Measurements from ENCODE around the gene CREM.

Gene CREM

DNA sequence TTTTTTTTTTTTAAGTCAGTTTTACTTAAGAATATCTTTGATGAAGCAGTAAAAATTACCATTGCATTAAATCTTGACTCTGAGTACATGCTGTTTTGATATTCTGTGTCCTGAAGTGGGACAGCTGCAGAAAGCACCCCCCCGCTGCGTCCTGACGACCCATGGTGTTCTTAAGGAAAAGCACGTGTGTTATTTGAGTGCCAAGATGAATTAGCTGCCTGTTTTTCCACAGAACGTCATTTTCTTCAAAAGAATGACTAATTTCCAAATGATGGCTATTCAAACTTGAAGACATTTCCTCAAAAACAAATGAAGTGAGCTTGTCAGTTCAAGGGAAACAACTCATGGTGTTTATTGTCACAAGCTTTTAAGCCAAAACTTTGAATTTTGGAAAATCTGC lies 45.9 kb downstream of the CREM start:
- TF ChIP-seq, protein P1, sequence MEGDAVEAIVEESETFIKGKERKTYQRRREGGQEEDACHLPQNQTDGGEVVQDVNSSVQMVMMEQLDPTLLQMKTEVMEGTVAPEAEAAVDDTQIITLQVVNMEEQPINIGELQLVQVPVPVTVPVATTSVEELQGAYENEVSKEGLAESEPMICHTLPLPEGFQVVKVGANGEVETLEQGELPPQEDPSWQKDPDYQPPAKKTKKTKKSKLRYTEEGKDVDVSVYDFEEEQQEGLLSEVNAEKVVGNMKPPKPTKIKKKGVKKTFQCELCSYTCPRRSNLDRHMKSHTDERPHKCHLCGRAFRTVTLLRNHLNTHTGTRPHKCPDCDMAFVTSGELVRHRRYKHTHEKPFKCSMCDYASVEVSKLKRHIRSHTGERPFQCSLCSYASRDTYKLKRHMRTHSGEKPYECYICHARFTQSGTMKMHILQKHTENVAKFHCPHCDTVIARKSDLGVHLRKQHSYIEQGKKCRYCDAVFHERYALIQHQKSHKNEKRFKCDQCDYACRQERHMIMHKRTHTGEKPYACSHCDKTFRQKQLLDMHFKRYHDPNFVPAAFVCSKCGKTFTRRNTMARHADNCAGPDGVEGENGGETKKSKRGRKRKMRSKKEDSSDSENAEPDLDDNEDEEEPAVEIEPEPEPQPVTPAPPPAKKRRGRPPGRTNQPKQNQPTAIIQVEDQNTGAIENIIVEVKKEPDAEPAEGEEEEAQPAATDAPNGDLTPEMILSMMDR (IDR thresholded peaks at IDR 0.05; ENCODE audit: insufficient read depth, low read length, poor library complexity, severe bottlenecking) = no peak
- no peak for TF ChIP-seq EZH2phosphoT487 (conservative IDR thresholded peaks at IDR 0.05; ENCODE audit: low read length)
- Histone ChIP-seq H3K4me2 (ENCODE audit: low read depth, low read length, poor library complexity, severe bottlenecking) (no peak overlapping the region), H3K4me3 (ENCODE audit: insufficient read depth, low read length, poor library complexity, severe bottlenecking) (no peak overlapping the region), H3K9me2 (replicated peaks; ENCODE audit: insufficient read depth, low read length) (no peaks in the 10 kb centered on the region), H3F3A (ENCODE audit: insufficient read depth) (no peaks in the 10 kb centered on the region), H4K20me1 (ENCODE audit: low read depth, low read length) (no peaks in the 10 kb centered on the region), H2AFZ (ENCODE audit: low read depth, low read length, severe bottlenecking) (no peak overlapping the region), H3K79me2 (ENCODE audit: insufficient read depth, low read length) (no peaks in the 10 kb centered on the region), H3K9me3 (ENCODE audit: insufficient read depth, low read length) (no peaks in the 10 kb centered on the region), H3K27me3 (ENCODE audit: low read length) (no peaks in the 10 kb centered on the region), H3K9ac (ENCODE audit: low read length) (no peak overlapping the region), H3K27ac (ENCODE audit: low read depth, low read length) (no peak overlapping the region), H3K36me3 (ENCODE audit: low read length) (no peaks in the 10 kb centered on the region)

DNA sequence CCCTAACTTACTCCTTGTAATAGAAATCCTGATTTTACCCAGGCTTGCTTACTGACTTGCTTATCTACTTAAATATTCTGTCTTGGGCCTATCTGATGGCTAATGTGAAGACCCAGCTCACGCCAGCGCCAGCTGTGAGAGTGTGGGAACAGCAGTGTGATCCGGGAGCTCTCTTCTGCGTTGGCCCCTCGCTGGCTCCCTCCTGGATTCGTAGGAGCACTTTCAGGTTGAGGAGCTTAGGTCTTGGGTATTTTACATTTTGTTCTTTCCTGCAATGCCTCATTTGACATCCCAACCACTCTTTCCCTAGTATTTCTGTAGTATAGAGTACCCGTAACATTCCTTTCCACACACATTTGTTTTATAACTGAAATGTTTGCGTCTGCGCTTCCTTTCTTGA lies 51.7 kb downstream of the CREM start:
- H3F3A ChIP-seq (ENCODE audit: insufficient read depth) = no peaks in the 10 kb centered on the region
- H3K9ac ChIP-seq (ENCODE audit: low read length) = no peak overlapping the region
- no peaks in the 10 kb centered on the region for H3K27me3 ChIP-seq (ENCODE audit: low read length)
- H3K4me2 ChIP-seq (ENCODE audit: low read depth, low read length, poor library complexity, severe bottlenecking) = no peak overlapping the region
- H3K4me3 ChIP-seq (ENCODE audit: insufficient read depth, low read length, poor library complexity, severe bottlenecking) = no peak overlapping the region
- no peak overlapping the region for H2AFZ ChIP-seq (ENCODE audit: low read depth, low read length, severe bottlenecking)
- no peaks in the 10 kb centered on the region for H3K9me3 ChIP-seq (ENCODE audit: insufficient read depth, low read length)
- H3K36me3 ChIP-seq (ENCODE audit: low read length) = peaks cover 5% of the 10 kb centered on the region; the same call in 1 of the 2 replicates
- no peaks in the 10 kb centered on the region for H3K79me2 ChIP-seq (ENCODE audit: insufficient read depth, low read length)
- no peaks in the 10 kb centered on the region for H4K20me1 ChIP-seq (ENCODE audit: low read depth, low read length)
- H3K9me2 ChIP-seq (replicated peaks; ENCODE audit: insufficient read depth, low read length) = no peaks in the 10 kb centered on the region
- TF ChIP-seq EZH2phosphoT487 (conservative IDR thresholded peaks at IDR 0.05; ENCODE audit: low read length) = no peak
- TF ChIP-seq, protein P1 (IDR thresholded peaks at IDR 0.05; ENCODE audit: insufficient read depth, low read length, poor library complexity, severe bottlenecking) = no peak
- H3K27ac ChIP-seq (ENCODE audit: low read depth, low read length) = no peak overlapping the region

DNA sequence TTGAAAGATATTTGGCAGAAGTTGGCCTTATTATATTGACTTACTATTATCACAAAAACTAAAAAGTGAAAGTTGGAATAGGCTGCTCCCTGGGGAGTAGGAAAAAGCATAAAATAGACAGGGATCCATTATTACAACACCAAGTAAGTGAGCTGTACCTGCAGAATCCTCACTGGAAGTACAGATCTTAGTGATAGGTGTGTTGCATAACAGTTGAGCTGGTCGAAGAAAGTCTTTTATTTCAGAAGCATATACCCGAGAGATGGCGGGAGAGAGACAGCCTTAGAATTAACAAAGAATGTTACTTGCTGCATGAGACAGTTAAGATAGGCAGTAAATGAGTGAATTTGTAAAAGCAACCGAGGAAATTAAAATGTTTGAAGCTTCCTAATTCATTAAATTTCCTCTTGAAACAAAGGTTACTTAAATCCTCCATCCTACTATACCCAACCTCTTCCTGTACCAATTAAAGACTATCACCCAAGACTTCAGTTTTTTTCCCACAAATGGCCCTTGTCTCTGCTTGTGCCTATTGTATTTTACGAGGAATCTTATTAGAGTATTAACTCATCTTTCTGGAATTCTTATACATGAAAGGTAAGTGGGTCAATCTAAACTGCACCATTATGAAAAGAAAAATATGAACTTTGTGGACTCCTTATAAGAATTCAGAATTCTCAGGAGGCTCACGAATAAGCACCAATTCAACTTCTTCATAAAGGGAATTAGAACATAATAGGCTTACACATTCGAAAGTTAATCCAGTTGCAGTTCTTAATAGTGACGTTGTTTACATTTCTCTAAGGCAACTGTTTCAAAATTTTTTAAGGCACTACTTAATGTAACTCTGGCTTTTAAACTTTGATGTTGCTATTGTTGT lies 56.2 kb downstream of the CREM start:
- Histone ChIP-seq H3K9me2 (replicated peaks; ENCODE audit: insufficient read depth, low read length) (no peaks in the 10 kb centered on the region), H3F3A (ENCODE audit: insufficient read depth) (peaks cover 11% of the 10 kb centered on the region), H3K9me3 (ENCODE audit: insufficient read depth, low read length) (no peaks in the 10 kb centered on the region), H3K27me3 (ENCODE audit: low read length) (no peaks in the 10 kb centered on the region), H3K79me2 (ENCODE audit: insufficient read depth, low read length) (no peaks in the 10 kb centered on the region), H3K9ac (ENCODE audit: low read length) (no peak overlapping the region), H3K4me2 (ENCODE audit: low read depth, low read length, poor library complexity, severe bottlenecking) (no peak overlapping the region), H3K27ac (ENCODE audit: low read depth, low read length) (no peak overlapping the region), H3K36me3 (ENCODE audit: low read length) (peaks cover 5% of the 10 kb centered on the region; the same call in 1 of the 2 replicates), H2AFZ (ENCODE audit: low read depth, low read length, severe bottlenecking) (no peak overlapping the region), H4K20me1 (ENCODE audit: low read depth, low read length) (no peaks in the 10 kb centered on the region), H3K4me3 (ENCODE audit: insufficient read depth, low read length, poor library complexity, severe bottlenecking) (no peak overlapping the region)
- TF ChIP-seq, protein P1 (IDR thresholded peaks at IDR 0.05; ENCODE audit: insufficient read depth, low read length, poor library complexity, severe bottlenecking) = no peak
